ELR (cell line): Measurements from ENCODE around the gene INKA2.
"Not testable (repeated sequence)": the region's sequence is repeated elsewhere in the genome, so short reads cannot be mapped to it uniquely, and the experiment has no call there.

Experiments used
- DNase-seq: peaks from one replicate; pipeline ENCODE4 v3.0.0-alpha.2; 2015; ENCODE audit warnings: low read depth

The INKA2 gene

DNA sequence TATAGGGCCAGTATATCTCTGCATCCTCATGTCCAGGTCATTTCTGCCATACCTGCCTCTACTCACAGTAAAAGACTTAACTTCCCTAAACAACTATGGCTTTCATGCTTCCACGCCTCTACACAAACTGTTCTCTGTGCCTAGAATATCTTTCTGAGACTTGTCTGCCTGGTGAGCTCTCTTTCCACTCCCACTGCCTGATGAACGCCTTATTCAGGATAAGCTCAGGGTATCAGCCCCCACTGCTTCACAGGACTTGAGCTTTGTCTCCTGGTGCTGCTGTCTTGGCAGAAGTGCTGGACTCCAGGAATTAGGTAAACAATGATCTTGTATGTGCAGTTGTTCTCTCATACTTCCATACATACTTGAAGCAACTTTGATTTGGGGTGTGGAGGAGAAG lies 11.7 kb upstream of the INKA2 start:
- no peak for DNase-seq

DNA sequence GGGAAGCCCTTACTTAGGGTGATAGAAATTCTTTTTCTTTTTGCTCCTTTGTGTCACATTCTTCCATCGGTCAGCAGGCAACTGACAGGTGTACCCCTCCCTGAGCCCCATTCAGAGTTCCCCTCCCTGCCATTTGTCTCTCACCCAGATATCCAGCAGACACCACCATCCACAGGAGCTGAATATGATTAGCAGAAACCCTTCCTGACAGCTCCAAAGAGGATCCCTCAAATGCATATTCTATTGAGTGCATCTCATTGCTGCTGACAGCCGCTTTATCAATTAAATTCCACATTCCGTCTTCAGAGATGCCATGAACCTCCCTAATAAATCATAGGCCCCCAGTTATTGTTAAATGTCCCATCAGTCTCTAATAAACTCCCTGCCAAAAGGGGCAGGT lies 10.4 kb upstream of the INKA2 start:
- no peak for DNase-seq

DNA sequence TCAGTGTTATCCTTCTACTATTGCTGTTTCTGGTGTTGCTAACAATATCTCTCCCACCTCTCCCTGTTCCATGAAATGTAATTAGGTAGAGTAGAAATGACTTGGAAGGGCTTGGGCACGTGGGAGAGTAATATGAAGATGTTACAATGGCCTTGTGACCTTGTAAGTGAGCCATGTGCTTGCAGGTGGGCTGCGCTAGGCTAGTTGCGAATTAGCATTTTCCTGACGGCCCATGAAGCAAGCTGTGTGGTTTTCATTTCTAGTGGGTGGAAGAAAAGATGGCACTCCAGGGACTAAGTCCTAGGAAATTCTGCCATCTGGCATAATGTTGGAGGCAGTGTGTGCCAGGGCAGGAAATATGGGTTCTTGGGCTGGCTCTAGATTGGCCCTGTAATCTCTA lies 8.8 kb upstream of the INKA2 start:
- DNase-seq, result no peak

DNA sequence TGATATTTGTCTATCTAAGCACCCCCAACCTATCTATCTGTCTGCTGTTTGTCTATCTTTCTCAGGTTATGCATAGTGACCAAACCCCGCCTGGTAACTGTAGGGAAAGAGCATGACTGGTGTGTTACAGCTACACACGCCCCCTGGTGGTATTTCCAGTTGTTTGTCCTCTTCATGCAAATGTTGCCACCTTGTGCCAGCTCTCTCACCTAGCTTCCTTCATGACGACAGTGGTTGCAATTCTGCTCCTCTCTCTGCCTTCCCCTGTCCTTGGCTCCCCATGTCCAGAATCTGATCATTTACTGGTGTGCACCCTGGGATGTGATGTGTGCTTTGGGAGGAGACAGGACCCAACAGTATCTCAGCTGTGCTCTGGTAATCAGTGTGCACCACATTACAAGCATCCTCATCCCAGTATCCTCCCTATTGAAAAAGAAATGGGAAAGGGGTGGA lies 8.1 kb upstream of the INKA2 start:
- DNase-seq, result peak; percentile 89

DNA sequence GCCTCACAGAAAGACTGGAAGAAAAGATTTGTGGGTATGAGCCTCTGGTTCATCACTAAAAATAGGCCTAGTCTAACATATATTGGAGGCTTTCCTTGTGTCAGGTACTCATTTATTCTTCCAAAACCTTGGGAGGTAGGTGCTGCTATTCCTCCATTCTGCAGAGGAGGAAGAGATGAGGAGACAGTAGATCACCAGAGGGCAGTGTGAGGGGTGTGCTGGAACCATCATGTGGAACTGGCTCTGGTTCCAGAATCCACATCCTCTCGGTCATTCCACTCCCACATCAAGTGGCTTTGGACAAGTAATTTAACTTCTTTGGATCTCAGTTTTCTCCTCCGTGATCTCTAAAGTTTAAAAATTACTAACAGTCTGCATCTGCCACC lies 7.4 kb upstream of the INKA2 start:
- DNase-seq, result no peak

DNA sequence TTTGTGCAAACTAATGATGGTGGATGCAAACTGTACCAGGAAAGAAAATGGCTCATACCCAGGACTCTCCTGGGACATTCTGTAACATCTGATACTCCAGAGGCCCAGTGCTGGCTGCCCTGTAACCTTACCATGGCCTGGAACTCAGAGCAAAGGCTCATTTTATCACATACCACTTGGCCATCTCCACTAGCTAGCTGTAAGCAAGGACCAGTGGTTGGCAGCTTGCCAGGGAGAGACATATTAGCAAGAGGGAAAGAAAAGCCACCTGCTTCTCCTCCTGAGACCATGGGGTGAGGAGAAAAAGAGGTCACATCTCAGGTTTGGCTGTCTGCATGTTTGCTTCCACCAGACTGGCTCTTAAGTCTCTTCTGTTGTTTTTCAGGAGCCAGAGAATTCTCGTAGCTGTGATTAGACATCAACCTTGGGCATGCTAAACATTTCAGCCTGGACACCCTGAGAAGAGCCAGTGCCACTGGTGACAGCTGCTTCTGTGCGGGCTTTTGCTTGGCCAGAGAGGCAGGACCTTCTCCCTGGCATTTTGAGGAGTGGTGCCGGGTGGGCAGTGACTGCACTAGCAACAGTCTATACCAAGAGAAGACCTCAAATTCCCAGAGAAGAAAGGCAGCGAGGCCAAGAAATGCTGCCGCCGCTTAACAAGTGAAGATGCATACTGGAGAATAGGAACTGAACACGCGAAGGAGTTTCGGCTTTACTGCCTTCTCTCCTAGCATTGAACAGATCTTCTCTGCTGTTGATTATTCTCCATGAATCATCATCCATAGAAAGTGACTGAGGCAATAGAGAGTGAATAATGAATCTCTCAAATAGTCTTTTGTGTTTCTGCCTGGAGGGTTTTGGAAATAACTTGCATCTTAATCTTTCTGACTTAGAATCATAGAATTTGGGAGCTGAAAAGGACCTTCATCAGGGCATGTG lies 6.7 kb upstream of the INKA2 start:
- peak; percentile 42 for DNase-seq

DNA sequence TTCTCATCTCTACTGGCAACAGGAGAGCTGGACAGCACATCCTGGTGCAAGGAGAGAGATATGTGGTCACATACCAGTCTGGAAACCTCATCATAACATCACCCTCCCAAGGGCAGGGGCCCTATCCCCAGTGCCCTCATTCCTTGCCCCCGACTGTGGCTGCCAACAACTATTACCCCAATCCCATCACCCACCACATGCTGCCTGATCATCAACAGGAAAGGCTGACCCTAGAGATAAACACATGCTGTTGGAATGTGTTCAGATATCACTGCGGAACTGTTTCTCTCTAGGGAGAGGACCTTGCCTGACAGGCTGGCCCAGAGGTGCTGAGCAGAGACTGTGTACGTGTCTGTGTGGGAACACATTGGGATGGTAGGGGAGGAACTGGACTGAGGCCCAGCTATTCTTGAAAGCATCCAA lies 4.5 kb upstream of the INKA2 start:
- peak; percentile 73 for DNase-seq

DNA sequence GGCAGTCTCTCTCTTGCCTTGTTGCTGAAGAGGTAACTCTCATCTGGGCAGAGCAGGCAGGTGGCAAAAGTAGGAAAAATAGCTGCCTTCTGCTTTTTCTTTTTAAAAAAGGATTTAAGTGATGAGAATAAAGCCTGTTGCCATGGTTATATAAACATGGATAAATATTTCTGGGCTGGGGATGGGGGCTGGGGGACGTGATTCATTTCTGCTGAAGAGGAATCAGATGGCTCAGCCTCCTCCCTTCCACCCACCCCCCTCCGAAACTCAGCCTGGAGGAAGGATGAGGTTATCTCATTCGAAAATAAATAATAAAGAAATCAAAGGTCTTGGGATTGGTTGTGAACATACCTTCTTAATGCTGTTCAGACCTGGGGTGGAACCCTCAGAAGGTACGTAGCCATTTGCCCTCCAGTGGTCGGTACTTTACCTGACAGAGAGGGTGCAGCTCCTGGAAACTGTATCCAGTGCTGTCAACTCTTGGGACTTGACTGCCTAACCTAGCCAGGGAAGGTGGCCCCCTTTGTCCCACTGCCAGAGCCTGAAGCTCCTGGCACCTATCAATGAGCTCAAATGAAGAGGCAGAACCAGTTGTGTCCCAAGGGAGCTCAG lies 3.8 kb upstream of the INKA2 start:
- peak; percentile 49 for DNase-seq

DNA sequence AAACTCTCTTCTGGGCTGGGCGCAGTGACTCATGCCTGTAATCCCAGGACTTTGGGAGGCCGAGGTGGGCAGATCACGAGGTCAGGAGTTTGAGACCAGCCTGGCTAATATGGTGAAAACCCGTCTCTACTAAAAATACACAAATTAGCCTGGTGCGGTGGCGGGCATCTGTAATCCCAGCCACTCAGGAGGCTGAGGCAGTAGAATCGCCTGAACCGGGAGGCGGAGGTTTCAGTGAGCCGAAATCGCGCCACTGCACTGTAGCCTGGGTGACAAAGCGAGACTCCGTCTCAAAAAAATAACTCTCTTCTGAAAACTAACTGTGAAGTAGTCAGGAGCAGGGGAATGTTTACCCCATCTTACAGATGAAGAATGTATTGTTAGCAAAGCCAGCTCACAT lies 3.1 kb upstream of the INKA2 start:
- not testable (repeated sequence) for DNase-seq

DNA sequence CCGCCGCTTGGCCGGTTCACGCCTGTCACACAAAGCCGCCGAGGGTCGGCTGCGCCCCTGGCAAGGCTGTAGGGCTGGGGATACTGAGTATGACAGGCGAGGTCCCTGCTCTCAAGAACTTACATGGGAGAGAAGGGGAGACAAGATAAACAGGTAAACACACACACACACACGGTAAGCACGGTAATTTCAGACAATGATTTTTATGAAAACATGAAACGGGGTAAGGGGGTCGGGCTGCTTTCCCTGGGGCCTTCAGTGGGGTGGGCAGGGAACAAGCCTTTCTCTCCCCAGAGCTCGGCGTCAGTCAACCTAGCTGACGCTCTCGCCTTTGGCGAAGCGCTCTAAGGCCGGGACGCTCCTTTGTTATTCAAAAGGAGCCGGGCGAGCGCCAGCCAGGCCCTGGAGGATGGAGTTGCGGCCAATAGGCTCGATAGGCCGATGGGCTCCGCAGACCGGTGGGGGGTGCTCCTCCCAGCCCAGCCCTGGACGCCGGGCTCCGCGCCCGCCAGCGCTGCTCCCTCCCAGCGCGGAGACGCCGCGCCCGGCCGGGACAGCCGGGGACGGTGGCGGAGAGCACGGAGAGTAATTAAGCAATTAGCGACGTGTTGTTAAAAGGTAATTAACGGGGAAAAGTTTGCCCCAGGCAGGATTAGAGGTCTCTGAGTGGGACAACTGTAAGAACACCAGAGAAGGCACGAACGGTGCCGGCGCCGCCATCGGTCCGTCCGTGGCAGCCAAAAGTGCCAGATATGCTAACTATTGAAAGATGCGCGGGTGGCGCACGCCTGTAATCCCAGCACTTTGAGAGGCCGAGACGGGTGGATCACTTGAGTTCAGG lies 950 bp upstream of the INKA2 start:
- DNase-seq, result peak; percentile 76

DNA sequence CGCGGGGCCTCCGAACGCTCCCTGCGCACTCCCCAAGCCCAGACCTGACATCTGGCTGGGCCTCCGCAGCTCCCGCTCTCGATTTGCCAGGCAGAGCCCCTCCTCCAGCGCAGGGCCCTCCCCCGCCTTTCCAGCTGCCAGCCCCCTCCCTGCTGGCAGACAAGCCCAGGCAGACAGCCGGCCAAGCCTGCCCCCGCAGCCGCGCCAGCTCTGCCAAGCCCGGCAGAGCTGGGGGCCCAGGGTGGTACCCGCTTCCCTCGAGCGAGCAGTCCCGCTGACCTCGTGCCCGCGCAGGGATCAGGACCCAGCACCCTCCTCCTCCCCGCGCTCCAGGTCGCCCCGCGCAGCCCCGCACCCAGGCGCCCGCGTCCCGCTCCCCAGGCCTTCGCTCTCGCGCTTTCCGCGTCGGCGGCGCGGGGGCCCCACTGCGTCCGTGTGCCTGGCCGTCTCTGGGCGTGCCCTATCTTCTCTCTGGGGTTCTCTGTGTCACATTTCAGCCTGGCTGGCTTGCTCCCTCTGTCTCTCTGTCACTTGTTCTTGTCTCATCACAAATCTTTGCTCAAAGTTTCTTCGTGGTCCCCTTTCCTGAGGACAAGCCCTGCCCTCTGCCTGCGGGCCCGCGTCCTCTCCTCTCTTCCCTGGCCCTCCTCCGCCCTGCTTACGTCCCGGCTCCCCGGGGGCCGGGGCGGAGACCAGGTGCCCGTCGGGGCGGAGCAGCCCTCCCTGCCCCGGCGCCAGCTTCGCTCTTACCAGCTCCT lies 580 bp downstream of the INKA2 start:
- DNase-seq, result peak; percentile 62

DNA sequence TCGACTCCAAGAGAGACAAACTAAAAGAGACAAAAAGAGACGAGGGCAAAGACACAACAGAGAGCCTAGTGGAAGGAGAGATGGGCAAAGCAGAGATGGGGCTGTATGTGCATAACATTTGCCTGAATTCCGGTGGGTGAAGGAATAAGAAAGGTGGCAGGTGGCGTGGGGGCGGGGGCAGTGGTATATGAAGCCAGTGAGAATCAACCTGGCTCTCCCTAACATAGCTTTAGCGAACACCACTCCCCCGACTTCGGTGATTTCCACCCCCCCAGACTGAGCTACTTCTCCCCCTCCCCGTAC lies 1.1 kb downstream of the INKA2 start:
- DNase-seq, result no peak

DNA sequence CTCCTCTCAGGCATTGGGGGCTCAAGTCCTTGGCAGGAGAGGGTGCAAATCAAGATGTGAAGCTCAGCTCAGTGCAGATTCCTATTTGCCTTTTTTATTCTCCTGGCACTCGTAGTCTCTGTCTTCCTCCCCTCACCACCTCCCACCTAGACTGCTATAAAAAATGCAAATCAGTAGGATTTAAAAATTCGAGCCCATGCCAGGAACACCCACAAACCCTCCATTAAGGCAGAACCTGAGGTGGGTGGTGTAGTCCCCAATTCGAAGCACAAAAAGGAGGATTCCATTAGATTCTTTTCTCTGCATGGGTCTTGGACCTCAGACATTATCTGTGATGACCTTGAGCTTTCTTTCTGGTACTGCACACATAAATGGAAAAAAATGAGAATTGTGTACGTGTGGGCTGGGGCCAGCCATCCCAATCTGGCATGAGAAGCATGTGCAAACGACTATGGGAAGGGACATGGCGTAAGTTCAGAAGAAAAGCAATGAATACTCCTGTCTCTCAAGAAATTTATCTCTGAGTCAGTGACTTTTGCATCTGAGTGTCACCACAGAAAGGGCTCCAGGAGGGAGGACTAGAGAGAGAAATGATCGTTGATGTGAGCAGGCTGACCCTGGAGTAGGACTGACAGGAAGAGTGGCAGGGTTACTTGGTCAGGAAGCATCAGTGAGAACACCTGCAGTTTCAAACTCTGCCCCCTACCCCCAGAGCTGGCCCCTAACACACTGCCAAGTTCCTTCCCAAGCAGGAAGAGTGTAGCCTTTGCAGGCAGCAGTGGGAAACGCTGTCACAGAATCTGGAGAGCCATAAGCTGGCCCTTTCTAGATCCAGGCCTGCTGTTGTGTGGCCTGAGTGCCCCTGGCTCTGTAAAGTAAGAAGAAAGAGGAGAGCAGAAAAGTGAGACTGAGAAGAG lies 1.7 kb downstream of the INKA2 start:
- DNase-seq, result no peak

DNA sequence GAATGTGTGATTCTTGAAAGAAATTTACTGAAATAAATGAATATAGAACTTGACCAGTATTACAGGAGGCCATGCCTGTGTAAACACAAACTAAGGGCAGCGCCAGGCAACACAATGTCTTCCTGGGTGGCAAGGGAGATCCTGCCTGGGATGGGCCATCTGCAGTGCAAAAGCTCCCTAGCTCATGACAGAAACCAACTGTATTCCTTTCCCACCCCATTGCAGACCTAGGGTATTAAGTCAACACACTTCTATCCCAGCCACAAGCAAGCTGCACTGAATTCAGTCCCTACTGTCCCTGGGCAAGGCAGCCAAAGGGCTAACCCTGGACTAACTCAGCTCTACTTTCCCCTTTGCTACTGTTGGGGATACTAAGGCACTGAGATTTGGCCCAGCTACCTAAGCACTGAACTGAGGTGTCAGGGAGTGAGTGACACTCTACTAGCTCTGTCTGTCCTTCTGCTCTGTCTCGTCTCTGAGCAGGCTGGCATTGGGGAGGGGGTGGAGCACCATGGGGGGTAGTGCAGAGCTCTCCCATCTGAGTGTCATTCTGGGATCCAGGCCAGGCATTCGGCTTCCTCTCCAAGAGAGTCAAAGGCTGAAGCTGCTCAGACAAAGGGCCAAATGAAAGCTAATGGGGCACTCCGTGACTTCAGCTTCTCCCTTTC lies 2.5 kb downstream of the INKA2 start:
- no peak for DNase-seq

DNA sequence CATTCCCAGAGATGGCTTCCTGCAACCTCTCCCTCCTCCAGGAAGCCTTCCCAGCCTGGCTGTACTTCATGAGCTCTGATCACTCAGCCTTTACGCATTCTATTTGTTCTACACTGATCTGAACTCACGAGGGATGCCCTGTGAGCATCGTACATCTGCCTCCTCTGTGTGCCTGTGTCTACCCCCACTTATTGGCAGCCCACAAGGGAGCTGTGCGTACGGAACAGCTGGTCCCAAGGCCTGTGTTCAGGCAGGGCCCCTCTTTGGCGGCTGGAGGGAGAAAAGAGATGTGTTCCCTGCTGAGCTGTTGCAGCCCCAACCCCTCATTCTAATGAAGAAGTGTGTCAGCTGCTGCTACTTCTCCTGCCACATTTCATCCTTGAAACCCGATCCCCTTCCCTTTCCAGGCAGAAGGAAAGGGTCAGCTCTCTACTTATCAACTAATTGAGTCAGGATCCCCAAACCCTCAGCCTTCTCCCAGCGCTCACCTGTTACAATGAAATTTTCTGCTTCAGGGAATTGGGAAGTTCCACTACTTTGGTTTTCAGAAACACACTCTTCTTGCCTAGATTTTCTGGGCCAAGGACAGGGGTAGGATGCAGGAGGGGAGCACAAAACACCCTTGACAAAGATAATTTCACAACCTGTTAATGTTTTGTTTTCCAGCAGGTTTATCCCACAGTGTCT lies 3.2 kb downstream of the INKA2 start:
- DNase-seq, result no peak

DNA sequence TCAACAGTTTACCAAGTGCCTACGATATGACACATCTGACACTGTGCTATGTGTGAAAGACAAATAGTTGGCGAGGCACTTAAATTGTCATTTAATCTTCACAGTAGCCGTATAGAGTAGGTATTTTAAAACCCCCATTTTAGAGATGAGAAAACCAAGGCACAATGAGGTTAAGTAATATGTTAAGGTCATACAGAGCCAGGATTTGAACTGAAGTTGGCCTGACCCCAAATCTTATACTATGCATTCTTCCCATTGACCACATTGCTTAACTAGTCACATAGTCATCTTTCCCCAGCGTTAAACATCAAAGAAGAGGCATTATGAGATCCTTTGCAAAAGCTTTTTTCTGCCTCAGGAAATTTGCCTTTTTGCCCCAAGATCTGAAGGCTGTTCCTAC lies 3.9 kb downstream of the INKA2 start:
- DNase-seq, result no peak

DNA sequence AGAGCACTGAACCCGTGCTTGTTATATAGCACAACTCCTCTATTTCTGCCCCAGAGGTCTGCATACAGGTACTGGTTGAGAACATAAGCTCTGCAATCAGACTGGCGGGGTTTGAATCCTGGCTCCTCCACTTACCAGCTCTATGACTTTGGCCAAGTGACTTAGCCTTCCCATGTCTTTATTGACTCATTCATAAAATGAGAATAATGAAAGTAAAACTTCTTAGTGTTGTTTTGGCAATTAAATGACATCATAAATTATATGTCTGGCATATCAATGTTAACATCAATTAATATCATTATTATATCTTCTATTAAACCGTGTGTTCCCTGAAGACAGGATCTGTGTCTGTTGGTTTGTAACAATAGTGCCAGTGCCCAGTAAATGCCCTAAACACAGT lies 4.3 kb downstream of the INKA2 start:
- DNase-seq, result no peak

DNA sequence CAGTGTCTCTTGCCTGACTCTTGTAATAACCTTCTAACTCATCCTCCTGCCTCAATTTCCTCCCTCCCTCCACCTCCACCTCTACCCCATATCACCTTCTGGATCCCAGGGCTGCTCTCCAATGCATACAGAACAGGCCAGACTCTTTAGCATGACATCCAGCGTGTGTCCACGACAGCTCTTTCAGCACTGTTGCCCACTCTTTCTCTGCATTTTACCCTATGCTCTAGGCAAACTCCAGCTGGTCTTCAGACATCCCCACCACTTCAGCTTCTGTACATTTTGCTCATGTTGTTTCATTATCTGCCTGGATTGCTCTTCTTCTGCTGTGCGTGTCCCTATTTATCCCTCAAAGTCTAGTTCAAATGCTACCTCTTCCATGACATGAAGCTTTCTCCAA lies 4.8 kb downstream of the INKA2 start:
- no peak for DNase-seq

DNA sequence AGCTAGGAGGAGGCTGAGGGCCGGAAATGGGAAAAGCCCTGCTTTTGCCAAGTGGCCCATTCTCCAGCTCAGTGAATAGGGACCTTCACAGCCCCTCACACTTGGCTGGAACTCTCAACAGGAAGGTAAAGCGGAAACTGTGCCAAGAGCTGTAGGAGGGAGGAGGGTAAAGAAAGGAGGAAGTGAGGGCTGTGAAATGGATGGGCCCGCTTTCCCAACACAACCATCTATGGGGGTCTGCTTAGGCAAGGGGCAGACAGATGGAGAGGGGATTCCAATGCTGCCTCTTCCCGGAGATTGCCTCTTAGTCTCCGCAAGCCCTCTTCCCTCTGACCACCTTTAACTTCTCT lies 5.2 kb downstream of the INKA2 start:
- DNase-seq, result no peak
